Sigmoid colon (tissue), 7 donors: Measurements from ENCODE around the gene EPAS1. TPM values are rescaled to one million over a fixed set of nuclear protein-coding genes. Genes with fewer than 3 reads are reported as not detected.

Experiments used
- DNase-seq: peaks from one replicate; pipeline ENCODE4 v3.0.0-alpha.2; 2019
- H3K27ac ChIP-seq, 4 donors: fragments of 200-600 bp; sonication (generic); one replicate each; pipeline ENCODE4 v1.5.1; 2016 to 2019; ENCODE audit warnings: mild to moderate bottlenecking in 1 of 4
- H3K27me3 ChIP-seq, 3 donors: fragments of 200-600 bp; sonication (generic); one replicate each; pipeline ENCODE4 v1.5.1; 2019; ENCODE audit warnings: mild to moderate bottlenecking in 1 of 3
- H3K36me3 ChIP-seq, 4 donors: fragments of 200-600 bp; sonication (generic); one replicate each; pipeline ENCODE4 v1.5.1; 2016 to 2019
- H3K4me1 ChIP-seq, 4 donors: fragments of 200-600 bp; sonication (generic); one replicate each; pipeline ENCODE4 v1.5.1; 2017 to 2019
- H3K4me3 ChIP-seq, 4 donors: fragments of 200-600 bp; sonication (generic); one replicate each; pipeline ENCODE4 v1.5.1; 2017 to 2019; ENCODE audit warnings: mild to moderate bottlenecking in 2 of 4, moderate library complexity in 1 of 4
- H3K9me3 ChIP-seq, 4 donors: fragments of 200-600 bp in 3 of 4; sonication (generic) in 3 of 4; one replicate each; pipeline versions ENCODE4 v1.5.1 to v1.6.1; 2013 to 2019
- EP300 ChIP-seq, 4 donors: sonication (generic); formaldehyde crosslinking; IDR thresholded peaks; one replicate each; pipeline ENCODE4 v1.6.1; 2017; ENCODE audit warnings: antibody characterized with exemption in 4 of 4
- POLR2A ChIP-seq, 2 donors: fragments of 450-650 bp; IDR thresholded peaks; one replicate each; pipeline ENCODE4 v1.6.1; 2016; ENCODE audit warnings: antibody characterized with exemption in 2 of 2, mild to moderate bottlenecking in 2 of 2, moderate library complexity in 2 of 2
- POLR2AphosphoS5 ChIP-seq, 4 donors: sonication (generic); formaldehyde crosslinking; IDR thresholded peaks; one replicate each; pipeline ENCODE4 v1.6.1; 2017; ENCODE audit warnings: antibody characterized with exemption in 4 of 4
- WGBS, 2 donors: extraction: QIAGEN DNeasy Blood & Tissue Kit; methylation state at CpG; one replicate each; pipeline ENCODE4 v1.1.7; 2013; 5-methylcytosine and 5-hydroxymethylcytosine counted together
- intact Hi-C: fragments of 100-400 bp; cut with DNase I; formaldehyde crosslinking; loops from one replicate; pipeline ENCODE4 v1.15.1; 2023
- polyA plus RNA-seq, 3 donors: library from polyadenylated mRNA; stranded (reverse); fragments of 200-250 nt; gene quantifications; one replicate each; pipeline ENCODE4 v1.2.3, GENCODE V29; 2013
- total RNA-seq, 4 donors: library from RNA; depleted of rRNA; stranded (reverse); fragments of >200 nt; gene quantifications; one replicate each; pipeline ENCODE4 v1.1.0, GENCODE V29; 2016
- TF ChIP-seq, protein P1 (sequence below), 4 experiments: fragments of 450-650 bp in 3 of 4; fragments of 200-600 bp in 1 of 4; IDR thresholded peaks; one replicate each; pipeline ENCODE4 v1.5.1; 2016 to 2019; ENCODE audit warnings: antibody characterized with exemption in 4 of 4, mild to moderate bottlenecking in 3 of 4, moderate library complexity in 2 of 4
- donor health status: healthy with polysubstance abuse.
- donor health status: Bipolar disorder and iron deficiency.
- donor health status: healthy.

Gene EPAS1
- total RNA-seq (10 to 100 TPM; 56.8 to 97.8 (median 61.1) TPM), polyA plus RNA-seq (10 to 100 TPM; 57.8 to 82.8 (median 64.3) TPM)

DNA sequence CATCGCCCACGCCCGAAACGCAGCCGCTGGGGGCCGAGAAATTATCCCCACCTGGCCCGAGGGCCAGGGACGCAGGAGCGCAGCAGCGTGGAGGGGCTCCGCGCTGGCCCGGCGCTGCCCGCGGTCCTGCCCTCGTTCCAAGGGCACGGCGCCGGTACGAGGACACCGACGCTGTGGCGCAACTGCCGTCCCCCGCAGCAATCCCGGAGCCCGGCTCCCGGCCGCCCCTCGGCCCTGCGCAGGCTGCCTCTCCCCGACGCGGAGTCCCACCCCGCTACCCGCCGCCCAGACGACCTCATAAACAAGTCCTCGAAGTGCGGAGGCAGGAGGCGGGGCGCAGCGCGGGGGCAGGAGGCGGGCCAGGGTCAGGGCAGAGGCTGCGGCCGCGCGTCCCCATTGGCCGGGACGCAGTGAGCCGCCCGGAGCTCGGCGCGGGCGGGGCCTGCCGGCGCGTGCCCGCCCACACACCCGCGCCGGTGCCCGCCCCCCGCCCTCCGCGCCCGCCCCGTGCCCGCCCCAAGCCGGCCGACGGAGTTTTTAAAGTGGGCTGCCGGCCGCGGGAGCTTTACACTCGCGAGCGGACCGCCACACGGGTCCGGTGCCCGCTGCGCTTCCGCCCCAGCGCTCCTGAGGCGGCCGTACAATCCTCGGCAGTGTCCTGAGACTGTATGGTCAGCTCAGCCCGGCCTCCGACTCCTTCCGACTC, at the start of gene EPAS1:
EPAS1 (plus strand) TSS at position 568 of the 706 bp plus-strand sequence. CDS start 505 bp downstream, outside the sequence.
- Histone ChIP-seq H3K4me1 (peaks cover 0 to 31% (median 16%) of the 10 kb centered on the region in 4 donors), H3K4me3 (peak within 1 kb of the TSS; percentile 62 to 81 (median 72)), H3K36me3 (no peaks in the 10 kb centered on the region), H3K9me3 (no peaks in the 10 kb centered on the region), H3K27me3 (no peaks in the 10 kb centered on the region), H3K27ac (peak within 1 kb of the TSS; percentile 88 to 93 (median 90))
- TF ChIP-seq, protein P1, sequence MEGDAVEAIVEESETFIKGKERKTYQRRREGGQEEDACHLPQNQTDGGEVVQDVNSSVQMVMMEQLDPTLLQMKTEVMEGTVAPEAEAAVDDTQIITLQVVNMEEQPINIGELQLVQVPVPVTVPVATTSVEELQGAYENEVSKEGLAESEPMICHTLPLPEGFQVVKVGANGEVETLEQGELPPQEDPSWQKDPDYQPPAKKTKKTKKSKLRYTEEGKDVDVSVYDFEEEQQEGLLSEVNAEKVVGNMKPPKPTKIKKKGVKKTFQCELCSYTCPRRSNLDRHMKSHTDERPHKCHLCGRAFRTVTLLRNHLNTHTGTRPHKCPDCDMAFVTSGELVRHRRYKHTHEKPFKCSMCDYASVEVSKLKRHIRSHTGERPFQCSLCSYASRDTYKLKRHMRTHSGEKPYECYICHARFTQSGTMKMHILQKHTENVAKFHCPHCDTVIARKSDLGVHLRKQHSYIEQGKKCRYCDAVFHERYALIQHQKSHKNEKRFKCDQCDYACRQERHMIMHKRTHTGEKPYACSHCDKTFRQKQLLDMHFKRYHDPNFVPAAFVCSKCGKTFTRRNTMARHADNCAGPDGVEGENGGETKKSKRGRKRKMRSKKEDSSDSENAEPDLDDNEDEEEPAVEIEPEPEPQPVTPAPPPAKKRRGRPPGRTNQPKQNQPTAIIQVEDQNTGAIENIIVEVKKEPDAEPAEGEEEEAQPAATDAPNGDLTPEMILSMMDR (IDR thresholded peaks at IDR 0.05), result no peak
- TF ChIP-seq POLR2AphosphoS5 (IDR thresholded peaks at IDR 0.05), result peak; percentile 65 to 93 (median 88)
- peak; percentile 45 to 53 for TF ChIP-seq POLR2A (IDR thresholded peaks at IDR 0.05)
- 0 to 1% methylated on average over 94 of the region's 94 CpGs for WGBS, 2 donors
- intact Hi-C loops, result loop anchor here (2.0 to 10.0 kb wide), 5 partner anchors 68 to 285 kb away; no protein-coding TSS in a partner anchor
- peak; percentile 96 for DNase-seq

DNA sequence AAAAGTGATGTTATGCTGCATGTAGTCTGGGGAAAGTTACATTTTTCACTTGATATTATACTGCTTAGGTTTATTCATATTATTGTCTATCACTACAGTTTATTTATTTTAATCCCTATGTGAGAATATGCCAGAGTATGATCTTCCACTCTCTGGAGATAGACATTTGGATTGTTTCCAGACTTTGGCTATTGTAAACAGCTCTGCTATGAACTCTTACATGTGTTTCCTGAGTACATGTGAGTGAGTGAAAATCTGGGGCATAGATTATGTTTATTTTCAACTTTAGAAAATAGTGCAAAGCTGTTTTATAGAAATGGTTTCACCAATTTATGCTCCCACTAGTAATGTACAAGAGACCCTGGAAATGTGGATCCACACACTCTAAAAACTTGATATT, 49.0 kb upstream of the EPAS1 start:
- H3K27ac ChIP-seq, result no peak overlapping the region
- DNase-seq, result no peak
- intact Hi-C loops, result no loop called here
- no peaks in the 10 kb centered on the region for H3K27me3 ChIP-seq
- TF ChIP-seq POLR2A (IDR thresholded peaks at IDR 0.05) (no peak), EP300 (IDR thresholded peaks at IDR 0.05) (no peak), POLR2AphosphoS5 (IDR thresholded peaks at IDR 0.05) (no peak)
- TF ChIP-seq, protein P1 (IDR thresholded peaks at IDR 0.05), result no peak
- peaks cover 0 to 8% (median 6%) of the 10 kb centered on the region in 4 donors for H3K4me1 ChIP-seq
- peaks cover 0 to 4% (median 0%) of the 10 kb centered on the region in 4 donors for H3K9me3 ChIP-seq
- no peak overlapping the region for H3K4me3 ChIP-seq
- no peaks in the 10 kb centered on the region for H3K36me3 ChIP-seq

DNA sequence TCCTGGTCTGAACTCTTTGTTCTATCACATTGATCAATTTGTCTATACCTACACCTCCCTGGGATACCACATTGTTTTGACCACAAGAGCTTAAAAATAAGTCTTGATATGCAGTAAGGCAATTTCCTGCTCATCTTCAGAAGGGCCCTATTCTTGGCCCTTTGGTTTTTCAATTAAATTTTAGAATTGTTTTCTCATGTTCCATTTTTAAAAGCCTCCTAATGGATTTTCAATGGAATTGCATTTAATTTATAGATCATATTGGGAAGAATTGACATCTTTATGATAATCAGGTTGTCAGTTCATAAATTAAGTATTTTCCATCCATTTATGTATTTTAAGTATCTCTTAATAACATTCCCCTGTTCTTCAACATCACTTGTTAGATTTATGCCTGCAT, 47.6 kb upstream of the EPAS1 start:
- TF ChIP-seq POLR2AphosphoS5 (IDR thresholded peaks at IDR 0.05) (no peak), EP300 (IDR thresholded peaks at IDR 0.05) (no peak), POLR2A (IDR thresholded peaks at IDR 0.05) (no peak)
- TF ChIP-seq, protein P1 (IDR thresholded peaks at IDR 0.05), result no peak
- intact Hi-C loops, result no loop called here
- H3K36me3 ChIP-seq, result no peaks in the 10 kb centered on the region
- peaks cover 0 to 10% (median 7%) of the 10 kb centered on the region in 4 donors for H3K4me1 ChIP-seq
- H3K9me3 ChIP-seq, result peaks cover 0 to 4% (median 0%) of the 10 kb centered on the region in 4 donors
- H3K27me3 ChIP-seq, result no peaks in the 10 kb centered on the region
- no peak overlapping the region for H3K27ac ChIP-seq
- no peak overlapping the region for H3K4me3 ChIP-seq
- DNase-seq, result no peak

DNA sequence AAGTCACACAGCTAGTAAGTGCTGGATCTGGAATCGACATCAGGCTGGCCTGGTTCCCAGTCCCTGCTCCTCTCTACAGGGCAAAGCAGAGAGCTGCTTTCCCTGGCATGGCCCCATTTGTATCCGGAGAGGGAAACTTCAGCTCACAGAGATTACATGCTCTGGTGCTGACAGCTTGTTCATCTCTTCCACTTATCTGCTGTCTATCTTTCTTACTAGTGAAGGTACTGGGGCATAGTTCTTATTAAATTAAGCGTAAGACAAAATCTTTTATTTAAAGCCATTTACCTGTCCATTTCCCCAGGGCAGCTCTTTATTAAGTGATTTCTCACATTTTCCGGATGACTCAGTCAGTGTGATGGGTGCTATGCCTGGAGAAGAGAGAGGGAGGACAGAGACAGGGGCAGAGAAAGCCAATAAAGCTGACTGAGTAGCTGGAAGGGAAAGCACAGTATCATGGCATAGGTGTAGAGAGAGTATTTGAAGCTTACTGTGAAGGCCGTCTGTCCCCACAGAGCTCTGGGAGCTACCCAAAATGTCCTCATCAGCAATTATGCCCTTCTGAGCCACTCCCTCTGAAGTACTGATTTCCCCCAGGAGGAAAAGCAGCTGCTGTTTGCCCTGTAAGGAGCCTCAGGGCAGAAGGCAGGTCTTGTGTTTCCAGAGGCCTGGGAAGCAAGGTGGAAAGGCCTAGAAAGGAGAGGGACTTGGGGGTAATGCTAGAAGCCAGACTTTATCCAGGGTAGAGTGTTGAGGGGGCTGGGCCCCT, 44.1 kb upstream of the EPAS1 start:
- Histone ChIP-seq H3K4me3 (no peak overlapping the region), H3K36me3 (no peaks in the 10 kb centered on the region), H3K9me3 (no peaks in the 10 kb centered on the region), H3K27ac (no peak overlapping the region), H3K4me1 (peaks cover 0 to 10% (median 7%) of the 10 kb centered on the region in 4 donors), H3K27me3 (no peaks in the 10 kb centered on the region)
- intact Hi-C loops, result no loop called here
- TF ChIP-seq EP300 (IDR thresholded peaks at IDR 0.05), result no peak
- no peak for TF ChIP-seq POLR2A (IDR thresholded peaks at IDR 0.05)
- TF ChIP-seq, protein P1 (IDR thresholded peaks at IDR 0.05), result no peak
- no peak for TF ChIP-seq POLR2AphosphoS5 (IDR thresholded peaks at IDR 0.05)
- DNase-seq, result no peak
- 82 to 84% methylated on average over 5 of the region's 5 CpGs for whole genome bisulfite sequencing, 2 donors
